Nephron (organoid): Measurements from ENCODE around the gene RARRES2.
A peak's percentile ranks its signal among the peaks of the same experiment; 100 is the strongest.

Source experiments
- H3K27ac Mint-ChIP-seq, 3 experiments: 2 replicates each; pipeline ENCODE4 v1.8.0; 2020; ENCODE audit warnings: mixed read lengths in 3 of 3, mild to moderate bottlenecking in 2 of 3, moderate library complexity in 1 of 3
- H3K27me3 Mint-ChIP-seq: 2 replicates; pipeline ENCODE4 v1.8.0; 2021; ENCODE audit warnings: low read depth, mild to moderate bottlenecking, moderate library complexity, mixed read lengths
- H3K36me3 Mint-ChIP-seq: 2 replicates; pipeline ENCODE4 v1.8.0; 2020; ENCODE audit warnings: low read depth, mixed read lengths
- H3K4me1 Mint-ChIP-seq: 2 replicates; pipeline ENCODE4 v1.8.0; 2020; ENCODE audit warnings: mixed read lengths
- H3K4me3 Mint-ChIP-seq, 3 experiments: 2 replicates each; pipeline ENCODE4 v1.8.0; 2020; ENCODE audit warnings: mild to moderate bottlenecking in 3 of 3, mixed read lengths in 3 of 3, moderate library complexity in 2 of 3
- H3K9me3 Mint-ChIP-seq: 2 replicates; pipeline ENCODE4 v1.8.0; 2020; ENCODE audit warnings: mixed read lengths
- CTCF ChIP-seq, 3 experiments: fragments of 200-600 bp; sonication (generic); IDR thresholded peaks; one replicate each; pipeline ENCODE4 v1.5.0; 2021; ENCODE audit warnings: antibody characterized with exemption in 3 of 3; ENCODE audit not compliant: unreplicated experiment in 3 of 3

Gene RARRES2

GRCh38 chr7:150325901-150326300 is 15.5 kb downstream of the RARRES2 start:
- Mint-ChIP-seq H3K36me3 (no peaks in the 10 kb centered on the region), H3K4me3 (no peak overlapping the region), H3K9me3 (no peaks in the 10 kb centered on the region), H3K27me3 (peaks cover 12% of the 10 kb centered on the region), H3K27ac (no peak overlapping the region), H3K4me1 (peaks cover 27% of the 10 kb centered on the region)
- no peak for TF ChIP-seq CTCF (IDR thresholded peaks at IDR 0.05; ENCODE audit: unreplicated experiment in 3 of 3)

- Mint-ChIP-seq H3K4me1 (peaks cover 29% of the 10 kb centered on the region), H3K4me3 (no peak overlapping the region), H3K27me3 (peaks cover 12% of the 10 kb centered on the region), H3K27ac (peak overlapping the region in 1 of 3 experiments; percentile 46), H3K9me3 (no peaks in the 10 kb centered on the region), H3K36me3 (no peaks in the 10 kb centered on the region)
- TF ChIP-seq CTCF (IDR thresholded peaks at IDR 0.05; ENCODE audit: unreplicated experiment in 3 of 3): no peak
Measured at GRCh38 chr7:150325110-150325611, 16.3 kb downstream of the RARRES2 start.

GRCh38 chr7:150324373-150324961 is 17.0 kb downstream of the RARRES2 start:
- Mint-ChIP-seq H3K4me1 (peaks cover 29% of the 10 kb centered on the region), H3K36me3 (no peaks in the 10 kb centered on the region), H3K4me3 (no peak overlapping the region), H3K9me3 (no peaks in the 10 kb centered on the region), H3K27me3 (peaks cover 12% of the 10 kb centered on the region), H3K27ac (peak overlapping the region in 1 of 3 experiments; percentile 46)
- TF ChIP-seq CTCF (IDR thresholded peaks at IDR 0.05; ENCODE audit: unreplicated experiment in 3 of 3): no peak

- H3K36me3 Mint-ChIP-seq: no peaks in the 10 kb centered on the region
- H3K27ac Mint-ChIP-seq: no peak overlapping the region
- peaks cover 12% of the 10 kb centered on the region for H3K27me3 Mint-ChIP-seq
- no peak for TF ChIP-seq CTCF (IDR thresholded peaks at IDR 0.05; ENCODE audit: unreplicated experiment in 3 of 3)
- no peaks in the 10 kb centered on the region for H3K9me3 Mint-ChIP-seq
- peaks cover 24% of the 10 kb centered on the region for H3K4me1 Mint-ChIP-seq
- no peak overlapping the region for H3K4me3 Mint-ChIP-seq
Measured at GRCh38 chr7:150323682-150324372, 17.6 kb downstream of the RARRES2 start.

- Mint-ChIP-seq H3K27ac (no peak within 1 kb of the TSS), H3K9me3 (no peaks in the 10 kb centered on the region), H3K4me1 (peaks cover 24% of the 10 kb centered on the region), H3K27me3 (peaks cover 10% of the 10 kb centered on the region), H3K36me3 (no peaks in the 10 kb centered on the region), H3K4me3 (no peak within 1 kb of the TSS)
- TF ChIP-seq CTCF (IDR thresholded peaks at IDR 0.05; ENCODE audit: unreplicated experiment in 3 of 3): no peak
Measured at GRCh38 chr7:150322833-150323681, 18.4 kb downstream of the RARRES2 start, which contains the start of the genes ACTR3C and LRRC61. Gene ACTR3C (minus strand): TSS chr7:150323545. CDS start chr7:150295296, 28,249 bp downstream. Gene LRRC61 (plus strand): TSS chr7:150323355. CDS start chr7:150336862, 13,507 bp downstream.
